Stromal cell of bone marrow (primary cell): Measurements from ENCODE around the gene PINLYP.

ENCODE experiments used
- DNase-seq: peaks from one replicate; pipeline ENCODE4 v3.0.0-alpha.2; 2012; ENCODE audit warnings: low read depth

The PINLYP gene

GRCh38 chr19:43548706-43549105 lies 26.9 kb upstream of the PINLYP start:
- no peak for DNase-seq

GRCh38 chr19:43551399-43552197 lies 24.0 kb upstream of the PINLYP start:
- no peak for DNase-seq

GRCh38 chr19:43552198-43552450 lies 23.5 kb upstream of the PINLYP start:
- DNase-seq, result no peak

DNA sequence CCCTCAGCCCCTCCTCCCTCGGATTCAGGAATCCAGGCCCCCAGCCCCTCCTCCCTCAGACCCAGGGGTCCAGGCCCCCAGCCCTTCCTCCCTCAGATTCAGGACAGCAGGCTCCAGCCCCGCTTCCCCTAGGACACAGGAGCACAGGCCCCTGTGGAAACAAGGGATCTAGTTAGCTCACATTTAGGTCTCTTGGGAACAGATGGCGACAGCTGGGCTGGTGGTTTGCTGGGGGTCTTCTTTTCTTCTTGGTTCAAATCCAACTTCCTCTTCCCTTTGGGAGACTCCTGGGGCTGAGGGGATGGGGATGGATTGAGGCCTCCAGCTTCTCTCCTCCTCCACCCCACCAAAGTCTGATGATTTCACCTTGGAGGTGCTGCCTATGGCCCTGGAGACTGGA lies 23.0 kb upstream of the PINLYP start:
- DNase-seq, result no peak

DNA sequence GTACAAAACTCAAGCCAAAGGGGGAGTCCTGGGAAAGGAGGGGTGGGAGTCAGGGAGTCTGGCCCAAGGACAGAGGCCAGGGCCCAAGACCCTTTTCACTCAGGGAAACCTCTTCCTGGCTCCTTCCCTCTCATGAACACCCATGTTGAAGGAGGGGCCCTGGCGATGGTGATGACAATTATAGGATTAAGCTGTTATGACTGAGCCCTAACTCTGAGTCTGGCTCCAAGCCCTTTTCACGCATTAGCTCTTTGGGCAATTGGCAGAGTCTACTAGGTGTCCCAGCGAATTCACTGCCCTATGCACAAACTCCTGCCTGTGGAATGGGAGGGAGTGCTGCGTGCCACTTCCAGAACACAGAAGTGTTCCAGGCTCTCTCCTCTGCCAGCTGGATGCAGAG lies 21.9 kb upstream of the PINLYP start:
- DNase-seq, result no peak

DNA sequence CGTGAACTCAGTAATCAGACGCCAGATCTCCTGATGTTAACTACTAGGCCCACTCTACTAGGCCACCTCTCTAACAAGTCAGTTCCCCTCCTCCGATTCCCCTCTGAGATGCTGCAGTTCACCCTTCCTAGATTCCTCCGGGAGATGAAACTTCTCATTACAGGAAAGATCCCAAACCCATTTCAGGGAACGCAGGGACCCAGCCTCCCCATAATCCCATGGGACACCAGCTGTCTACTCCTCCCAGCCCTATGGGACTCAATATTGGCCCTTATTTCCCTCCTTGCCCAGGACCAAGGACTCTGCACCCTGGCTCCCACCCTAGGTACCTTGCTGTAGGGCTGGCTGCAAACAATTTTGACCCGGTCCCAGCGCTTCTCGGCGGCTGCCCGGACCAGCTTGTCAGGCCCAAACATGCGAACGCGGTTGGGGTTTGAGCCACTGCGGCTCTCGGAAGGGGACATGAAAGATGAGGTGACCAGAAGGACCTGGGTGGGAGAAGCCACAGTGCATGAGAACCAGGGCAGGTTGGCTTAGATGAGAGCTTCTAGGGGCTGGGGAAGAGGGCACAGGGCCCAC lies 21.2 kb upstream of the PINLYP start:
- no peak for DNase-seq

DNA sequence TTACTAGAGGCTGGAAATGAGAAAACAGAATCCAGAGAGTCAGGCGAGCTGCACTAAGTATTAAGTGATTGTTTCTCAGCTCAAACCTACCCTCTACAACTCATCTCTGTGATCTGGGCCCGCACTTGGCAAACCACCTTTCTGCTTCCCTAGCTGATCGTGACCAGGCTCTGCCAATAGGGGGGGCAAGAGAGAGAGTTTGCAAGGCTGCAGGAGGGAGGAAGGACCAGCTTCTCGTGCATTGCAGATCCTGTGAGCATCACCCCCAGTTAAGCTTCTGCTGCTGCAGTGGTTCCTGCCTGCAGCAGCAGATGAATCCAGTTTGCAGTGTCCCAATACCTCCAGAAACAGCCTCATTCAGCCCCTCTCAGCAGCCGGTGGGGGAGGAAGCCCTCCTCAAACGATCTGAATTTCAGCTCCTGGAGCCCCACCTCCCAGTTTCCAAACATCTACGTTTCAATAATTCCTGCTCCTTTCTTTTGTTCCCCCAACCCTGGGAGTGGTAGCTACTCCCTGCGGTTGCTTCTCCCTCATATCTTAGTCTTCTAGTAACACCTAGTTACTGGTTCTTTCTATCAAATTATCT lies 20.3 kb upstream of the PINLYP start:
- peak; percentile 50 for DNase-seq

- DNase-seq, result no peak
Measured at GRCh38 chr19:43560687-43561086, 14.9 kb upstream of the PINLYP start.

DNA sequence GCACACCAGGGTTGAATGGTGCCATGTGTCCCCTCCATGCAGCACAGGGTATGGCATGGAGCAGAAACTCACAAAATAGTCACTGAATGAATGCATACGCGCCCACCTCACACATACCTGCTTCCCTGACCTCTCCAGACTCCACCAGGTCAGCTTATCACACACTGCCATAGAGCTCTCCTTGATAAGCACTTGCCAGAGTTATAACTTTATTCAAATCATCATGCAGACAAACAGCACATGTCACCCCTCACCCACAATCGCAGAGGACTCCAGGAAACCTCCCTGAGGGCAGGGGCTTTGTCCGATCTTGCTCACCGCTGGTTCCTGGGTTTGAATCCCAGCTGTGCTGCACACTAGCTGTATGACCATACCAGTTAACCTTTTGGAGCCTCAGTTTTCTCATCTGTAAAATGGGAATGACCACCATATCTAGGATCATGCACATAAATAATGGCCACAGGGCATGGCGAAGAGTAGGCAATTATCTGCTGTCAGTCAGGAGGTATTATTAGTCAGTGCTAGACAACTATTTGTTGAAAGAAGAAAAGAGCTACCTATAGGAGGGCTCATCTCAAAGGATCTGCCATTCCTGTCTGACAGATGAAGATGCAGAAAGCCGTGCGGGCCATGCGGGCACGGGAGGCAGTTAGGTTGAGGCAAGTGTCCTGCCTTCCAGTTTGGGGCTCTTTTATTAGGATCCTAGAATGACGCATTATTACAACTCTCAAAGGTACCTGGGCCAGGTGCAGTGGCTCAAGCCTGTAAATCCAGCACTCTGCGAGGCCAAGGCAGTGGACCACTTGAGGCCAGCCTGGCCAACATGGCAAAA lies 14.2 kb upstream of the PINLYP start:
- DNase-seq, result no peak

DNA sequence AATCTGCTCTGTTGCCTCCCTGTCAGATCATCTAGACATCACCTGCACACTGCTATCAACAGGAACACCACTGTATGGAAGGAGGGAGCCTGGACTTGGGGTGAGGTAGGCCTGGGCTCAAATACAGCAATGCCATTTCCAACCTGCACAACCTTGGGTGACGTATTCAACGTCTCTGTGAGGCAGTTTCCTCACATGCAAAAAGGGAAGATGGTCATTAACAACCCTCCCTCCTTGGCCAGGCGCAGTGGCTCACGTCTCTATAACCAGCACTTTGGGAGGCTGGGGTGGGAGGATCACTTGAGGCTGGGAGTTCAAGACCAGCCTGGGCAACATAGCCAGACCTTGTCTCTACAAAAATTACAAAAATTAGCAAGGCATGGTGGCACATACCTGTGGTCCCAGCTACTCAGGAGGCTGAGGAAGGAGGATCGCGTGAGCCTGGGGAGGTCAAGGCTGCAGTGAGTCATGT lies 13.3 kb upstream of the PINLYP start:
- no peak for DNase-seq

DNA sequence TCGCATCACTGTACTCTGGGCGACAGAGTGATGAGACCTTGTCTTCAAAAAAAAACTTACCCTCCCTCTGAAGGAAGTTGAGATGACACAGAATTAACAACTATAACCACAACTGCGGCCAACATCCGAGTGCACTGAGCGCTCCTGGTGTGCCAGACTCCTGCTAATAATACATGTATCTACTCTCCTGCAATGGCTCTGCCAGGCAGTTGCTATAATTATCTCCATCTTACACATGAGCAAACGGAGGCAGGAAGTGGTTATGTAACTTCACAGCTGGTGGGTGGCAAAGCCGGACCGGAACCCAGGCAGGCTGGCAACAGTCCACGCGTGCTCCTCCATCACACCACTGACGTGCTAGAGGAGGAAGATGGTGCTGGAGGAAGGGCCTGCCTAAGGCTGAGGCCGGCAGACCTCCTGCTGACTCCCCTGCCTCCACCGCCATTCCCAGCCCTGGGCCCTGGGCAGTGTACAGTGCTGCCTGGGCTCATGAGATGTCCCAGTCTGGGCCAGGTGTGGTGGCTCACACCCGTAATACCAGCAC lies 12.8 kb upstream of the PINLYP start:
- peak; percentile 41 for DNase-seq

GRCh38 chr19:43563816-43564457 lies 11.7 kb upstream of the PINLYP start:
- no peak for DNase-seq

GRCh38 chr19:43564800-43565199 lies 10.8 kb upstream of the PINLYP start:
- no peak for DNase-seq

- DNase-seq, result no peak
Measured at GRCh38 chr19:43569657-43570056, 5.9 kb upstream of the PINLYP start.

DNA sequence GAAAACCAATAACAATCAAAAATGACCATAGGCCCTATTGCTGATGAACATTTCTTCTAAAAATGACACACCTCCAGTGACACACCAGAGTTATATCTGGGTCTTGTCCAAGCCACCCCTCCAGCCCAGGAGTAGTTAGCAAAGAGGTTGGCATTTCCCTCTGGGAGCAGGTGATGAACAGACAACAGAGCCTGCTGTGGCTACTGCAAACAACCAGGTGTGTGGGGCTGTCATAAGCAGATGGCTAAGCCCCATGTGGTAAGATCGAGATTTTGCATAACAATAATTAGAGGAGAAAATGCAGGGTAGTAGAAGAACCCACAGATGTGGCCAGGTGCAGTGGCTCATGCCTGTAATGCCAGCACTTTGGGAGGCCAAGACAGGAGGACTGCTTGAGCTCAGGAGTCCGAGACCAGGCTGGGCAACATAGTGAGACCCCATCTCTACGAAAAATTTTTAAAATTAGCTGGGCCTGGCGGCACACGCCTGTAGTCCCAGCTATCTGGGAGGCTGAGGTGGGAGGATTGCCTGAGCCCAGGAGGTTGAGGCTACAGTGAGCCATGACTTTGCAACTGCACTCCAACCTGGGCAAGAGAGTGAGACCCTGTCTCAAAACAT lies 5.3 kb upstream of the PINLYP start:
- no peak for DNase-seq

DNA sequence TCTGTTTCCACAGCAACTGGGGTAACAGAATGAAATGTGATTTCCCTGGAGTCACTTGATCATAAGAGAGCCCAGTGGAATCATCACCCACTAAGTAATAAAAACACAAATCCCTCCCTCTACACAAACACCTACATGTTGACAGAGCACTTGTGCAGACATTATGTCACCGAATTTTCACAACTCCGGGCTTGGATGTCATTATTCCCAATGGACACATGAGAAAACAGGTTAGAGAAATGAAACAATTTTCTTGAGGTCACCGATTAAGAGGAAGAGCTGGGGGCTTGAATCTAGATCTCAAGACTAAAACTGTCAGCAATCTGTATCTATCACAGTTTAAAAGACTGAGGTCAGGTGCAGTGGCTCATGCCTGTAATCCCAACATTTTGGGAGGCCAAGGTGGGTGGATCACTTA lies 3.4 kb upstream of the PINLYP start:
- no peak for DNase-seq

GRCh38 chr19:43574424-43575155 lies 1.0 kb upstream of the PINLYP start:
- DNase-seq, result no peak

- DNase-seq, result no peak
Measured at GRCh38 chr19:43575955-43576878, 616 bp downstream of the PINLYP start.

GRCh38 chr19:43578787-43579186 lies 3.2 kb downstream of the PINLYP start:
- DNase-seq, result no peak

DNA sequence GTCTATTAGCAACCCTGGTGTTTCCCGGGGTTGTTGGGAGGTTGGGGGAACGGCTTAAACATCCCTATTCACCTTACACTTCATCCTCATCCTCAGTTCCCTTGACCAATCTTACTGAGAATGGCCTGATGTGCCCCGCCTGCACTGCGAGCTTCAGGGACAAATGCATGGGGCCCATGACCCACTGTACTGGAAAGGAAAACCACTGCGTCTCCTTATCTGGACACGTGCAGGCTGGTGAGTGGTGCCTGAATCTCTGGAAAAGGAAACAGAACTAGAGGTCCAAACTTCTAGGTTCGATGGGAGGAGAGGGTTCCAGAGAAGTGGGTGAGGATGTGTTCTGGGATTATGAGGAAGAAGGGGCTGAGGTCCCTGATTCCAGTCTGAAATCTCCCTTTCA lies 5.9 kb downstream of the PINLYP start:
- no peak for DNase-seq
